Cortex of kidney (tissue), 1 donor: ENCODE data around the gene HECA.
"Not testable (repeated sequence)": the region's sequence is repeated elsewhere in the genome, so short reads cannot be mapped to it uniquely, and the experiment has no call there.

ENCODE experiments used
- DNase-seq: peaks from one replicate; lab custom pipeline; 2025; lab: John Stamatoyannopoulos, UW

The HECA gene

GRCh38 chr6:139205843-139206242 lies 71.0 kb downstream of the HECA start:
- DNase-seq: no peak

GRCh38 chr6:139210766-139211165 lies 75.9 kb downstream of the HECA start:
- not testable (repeated sequence) for DNase-seq

GRCh38 chr6:139212460-139212859 lies 77.6 kb downstream of the HECA start:
- not testable (repeated sequence) for DNase-seq

- DNase-seq: no peak
Measured at GRCh38 chr6:139219271-139219729, 84.4 kb downstream of the HECA start.

- no peak for DNase-seq
Measured at GRCh38 chr6:139219746-139220145, 84.9 kb downstream of the HECA start.

- not testable (repeated sequence) for DNase-seq
Measured at GRCh38 chr6:139228387-139228786, 93.5 kb downstream of the HECA start.
